Muscle layer of colon (tissue), 2 donors: Measurements from ENCODE around the gene SLC38A4.

Source experiments
- H3K27ac ChIP-seq: one replicate; pipeline ENCODE4 v1.7.0; 2013; ENCODE audit warnings: low read depth, mild to moderate bottlenecking, low read length, moderate library complexity
- H3K27me3 ChIP-seq, 2 donors: one replicate each; pipeline ENCODE4 v1.7.0; 2013; ENCODE audit warnings: low read length in 2 of 2, mild to moderate bottlenecking in 2 of 2; ENCODE audit not compliant: insufficient read depth in 2 of 2, control insufficient read depth in 1 of 2
- H3K36me3 ChIP-seq: one replicate; pipeline ENCODE4 v1.7.0; 2013; ENCODE audit warnings: mild to moderate bottlenecking, low read length; ENCODE audit not compliant: insufficient read depth
- H3K4me1 ChIP-seq: one replicate; pipeline ENCODE4 v1.7.0; 2013; ENCODE audit warnings: mild to moderate bottlenecking, low read length; ENCODE audit not compliant: insufficient read depth
- H3K4me3 ChIP-seq, 2 donors: one replicate each; pipeline ENCODE4 v1.7.0; 2013; ENCODE audit warnings: low read length in 2 of 2, low read depth in 1 of 2, mild to moderate bottlenecking in 1 of 2, moderate library complexity in 1 of 2
- H3K9ac ChIP-seq: one replicate; pipeline ENCODE4 v1.7.0; 2013; ENCODE audit warnings: low read length
- H3K9me3 ChIP-seq: one replicate; pipeline ENCODE4 v1.7.0; 2013; ENCODE audit warnings: mild to moderate bottlenecking, low read length
- donor health status: abdominal sarcoma.
- donor health status: Adenocarcinoma of cecum.

The SLC38A4 gene

GRCh38 chr12:46790066-46790465 lies 35.7 kb downstream of the SLC38A4 start:
- H3K27me3 ChIP-seq, result no peaks in the 10 kb centered on the region
- H3K9me3 ChIP-seq, result no peaks in the 10 kb centered on the region
- no peaks in the 10 kb centered on the region for H3K36me3 ChIP-seq
- H3K9ac ChIP-seq, result no peak overlapping the region
- no peaks in the 10 kb centered on the region for H3K4me1 ChIP-seq
- H3K4me3 ChIP-seq, result no peak overlapping the region
- no peak overlapping the region for H3K27ac ChIP-seq

- Histone ChIP-seq H3K27ac (no peak overlapping the region), H3K4me3 (no peak overlapping the region), H3K4me1 (no peaks in the 10 kb centered on the region), H3K9ac (no peak overlapping the region), H3K9me3 (no peaks in the 10 kb centered on the region), H3K27me3 (no peaks in the 10 kb centered on the region), H3K36me3 (no peaks in the 10 kb centered on the region)
Observed at GRCh38 chr12:46788072-46788887, 37.5 kb downstream of the SLC38A4 start.

- Histone ChIP-seq H3K4me3 (no peak overlapping the region), H3K27ac (no peak overlapping the region), H3K36me3 (no peaks in the 10 kb centered on the region), H3K9ac (no peak overlapping the region), H3K9me3 (no peaks in the 10 kb centered on the region), H3K4me1 (no peaks in the 10 kb centered on the region), H3K27me3 (no peaks in the 10 kb centered on the region)
Observed at GRCh38 chr12:46787496-46788055, 38.2 kb downstream of the SLC38A4 start.

- H3K9ac ChIP-seq, result no peak overlapping the region
- H3K4me1 ChIP-seq, result no peaks in the 10 kb centered on the region
- no peaks in the 10 kb centered on the region for H3K9me3 ChIP-seq
- no peaks in the 10 kb centered on the region for H3K36me3 ChIP-seq
- H3K27ac ChIP-seq, result no peak overlapping the region
- H3K27me3 ChIP-seq, result no peaks in the 10 kb centered on the region
- H3K4me3 ChIP-seq, result no peak overlapping the region
Observed at GRCh38 chr12:46786774-46787173, 39.0 kb downstream of the SLC38A4 start.

GRCh38 chr12:46785382-46785781 lies 40.4 kb downstream of the SLC38A4 start:
- no peaks in the 10 kb centered on the region for H3K27me3 ChIP-seq
- H3K27ac ChIP-seq, result no peak overlapping the region

GRCh38 chr12:46783871-46784270 lies 41.9 kb downstream of the SLC38A4 start:
- no peaks in the 10 kb centered on the region for H3K9me3 ChIP-seq
- H3K27me3 ChIP-seq, result no peaks in the 10 kb centered on the region
- no peak overlapping the region for H3K27ac ChIP-seq
- H3K36me3 ChIP-seq, result no peaks in the 10 kb centered on the region
- H3K4me1 ChIP-seq, result no peaks in the 10 kb centered on the region
- H3K9ac ChIP-seq, result no peak overlapping the region
- no peak overlapping the region for H3K4me3 ChIP-seq

More at GRCh38 chr12:46785382-46785781, 40.4 kb downstream of the SLC38A4 start:
- no peak overlapping the region for H3K4me3 ChIP-seq
- H3K9ac ChIP-seq, result no peak overlapping the region
- H3K9me3 ChIP-seq, result no peaks in the 10 kb centered on the region
- H3K4me1 ChIP-seq, result no peaks in the 10 kb centered on the region
- H3K36me3 ChIP-seq, result no peaks in the 10 kb centered on the region

- H3K9ac ChIP-seq, result no peak overlapping the region
- H3K36me3 ChIP-seq, result no peaks in the 10 kb centered on the region
- H3K27me3 ChIP-seq, result no peaks in the 10 kb centered on the region
- no peaks in the 10 kb centered on the region for H3K9me3 ChIP-seq
- no peak overlapping the region for H3K4me3 ChIP-seq
- no peak overlapping the region for H3K27ac ChIP-seq
- H3K4me1 ChIP-seq, result no peaks in the 10 kb centered on the region
Observed at GRCh38 chr12:46779879-46780278, 45.9 kb downstream of the SLC38A4 start.

- Histone ChIP-seq H3K9ac (no peak overlapping the region), H3K36me3 (no peaks in the 10 kb centered on the region), H3K4me3 (no peak overlapping the region), H3K9me3 (no peaks in the 10 kb centered on the region), H3K27ac (no peak overlapping the region), H3K27me3 (no peaks in the 10 kb centered on the region), H3K4me1 (peaks cover 3% of the 10 kb centered on the region)
Observed at GRCh38 chr12:46779063-46779462, 46.7 kb downstream of the SLC38A4 start.

- no peak overlapping the region for H3K4me3 ChIP-seq
- H3K4me1 ChIP-seq, result peaks cover 5% of the 10 kb centered on the region
- H3K9me3 ChIP-seq, result no peaks in the 10 kb centered on the region
- no peak overlapping the region for H3K9ac ChIP-seq
- no peaks in the 10 kb centered on the region for H3K36me3 ChIP-seq
- no peaks in the 10 kb centered on the region for H3K27me3 ChIP-seq
- no peak overlapping the region for H3K27ac ChIP-seq
Observed at GRCh38 chr12:46778415-46778814, 47.4 kb downstream of the SLC38A4 start.

GRCh38 chr12:46777587-46777986 lies 48.2 kb downstream of the SLC38A4 start:
- no peak overlapping the region for H3K27ac ChIP-seq
- no peak overlapping the region for H3K4me3 ChIP-seq
- no peak overlapping the region for H3K9ac ChIP-seq
- H3K4me1 ChIP-seq, result peaks cover 5% of the 10 kb centered on the region
- no peaks in the 10 kb centered on the region for H3K9me3 ChIP-seq
- no peaks in the 10 kb centered on the region for H3K36me3 ChIP-seq
- no peaks in the 10 kb centered on the region for H3K27me3 ChIP-seq

- Histone ChIP-seq H3K36me3 (no peaks in the 10 kb centered on the region), H3K27ac (no peak overlapping the region), H3K9me3 (no peaks in the 10 kb centered on the region), H3K4me3 (no peak overlapping the region), H3K4me1 (peaks cover 5% of the 10 kb centered on the region), H3K27me3 (no peaks in the 10 kb centered on the region), H3K9ac (no peak overlapping the region)
Observed at GRCh38 chr12:46775796-46776195, 50.0 kb downstream of the SLC38A4 start.

- Histone ChIP-seq H3K27me3 (no peaks in the 10 kb centered on the region), H3K4me3 (no peak overlapping the region), H3K27ac (no peak overlapping the region), H3K4me1 (peaks cover 9% of the 10 kb centered on the region), H3K9me3 (no peaks in the 10 kb centered on the region), H3K36me3 (no peaks in the 10 kb centered on the region), H3K9ac (no peak overlapping the region)
Observed at GRCh38 chr12:46774322-46774633, 51.5 kb downstream of the SLC38A4 start.
